SH-SY5Y (cell line): ENCODE measurements around the gene TMEM140.

Experiments used
- GATA2 ChIP-seq: IDR thresholded peaks from 2 replicates; pipeline ENCODE4 v1.6.1; 2011; ENCODE audit warnings: mild to moderate bottlenecking, low read depth, low read length
- GATA3 ChIP-seq: IDR thresholded peaks from 2 replicates; pipeline ENCODE4 v1.6.1; 2011; ENCODE audit warnings: low read depth, mild to moderate bottlenecking, low read length, moderate library complexity

GRCh38 chr7:135147341-135147898 lies 452 bp upstream of the TMEM140 start:
- no peak for TF ChIP-seq GATA2
- no peak for TF ChIP-seq GATA3
